ENCODE results near the gene AMIGO2.

Gene AMIGO2

GRCh38 chr12:47033789-47034555, 45.8 kb downstream of the AMIGO2 start:
- DNase-seq (ENCODE audit: low read depth): no peak

GRCh38 chr12:47033081-47033480, 46.7 kb downstream of the AMIGO2 start:
- DNase-seq (ENCODE audit: low read depth): no peak

GRCh38 chr12:47032644-47033043, 47.1 kb downstream of the AMIGO2 start:
- no peak for DNase-seq (ENCODE audit: low read depth)

DNA sequence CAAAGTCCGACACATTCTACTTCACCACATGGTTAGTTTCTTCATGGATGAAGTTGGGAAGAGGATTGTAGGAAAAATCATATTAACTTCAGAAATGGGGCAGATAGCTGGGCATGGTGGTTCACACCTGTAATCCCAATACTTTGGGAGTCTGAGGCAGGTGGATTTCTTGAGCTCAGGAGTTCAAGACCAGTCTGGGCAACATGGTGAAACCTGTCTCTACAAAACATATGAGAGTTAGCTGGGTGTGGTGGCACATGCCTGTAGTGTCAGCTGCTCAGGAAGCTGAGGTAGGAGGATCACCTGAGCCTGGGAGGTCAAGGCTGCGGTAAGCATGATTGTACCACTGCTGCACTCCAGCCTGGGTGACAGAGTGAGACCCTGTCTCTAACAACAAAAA, 49.9 kb downstream of the AMIGO2 start:
- no peak for DNase-seq (ENCODE audit: low read depth)

DNA sequence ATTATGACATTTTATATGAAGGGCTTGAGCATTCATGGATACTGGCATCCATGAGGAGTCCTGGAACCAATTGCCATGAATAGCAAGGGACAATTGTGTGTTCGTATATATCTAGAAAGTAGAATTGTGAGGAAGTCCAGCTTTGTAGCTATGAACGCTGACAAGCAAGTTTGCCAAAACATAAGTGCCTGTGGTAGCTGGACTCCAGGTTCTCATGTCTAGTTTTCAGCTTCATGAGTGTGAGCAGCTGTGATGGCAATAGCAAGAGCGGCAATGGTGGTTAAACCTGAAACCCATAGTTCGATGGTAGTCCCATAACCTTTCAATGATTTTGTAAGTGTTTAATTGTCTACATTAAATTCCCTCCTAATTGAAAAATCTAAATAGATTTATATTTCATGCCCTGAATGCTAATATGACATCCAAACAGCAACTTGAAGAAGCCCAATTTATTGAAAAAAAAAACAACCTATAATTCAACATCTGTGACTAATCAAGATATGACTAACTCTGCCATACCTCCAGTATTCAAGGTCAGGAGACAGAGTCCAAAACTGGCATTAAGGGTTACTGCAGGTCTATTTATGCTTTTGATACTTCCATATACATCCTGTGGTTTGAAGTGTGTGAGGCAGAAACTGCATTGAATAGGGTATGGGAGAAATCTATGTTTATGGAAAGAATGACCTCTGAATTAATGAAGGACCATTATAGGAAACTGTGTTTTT, 50.6 kb downstream of the AMIGO2 start:
- DNase-seq (ENCODE audit: low read depth): no peak

DNA sequence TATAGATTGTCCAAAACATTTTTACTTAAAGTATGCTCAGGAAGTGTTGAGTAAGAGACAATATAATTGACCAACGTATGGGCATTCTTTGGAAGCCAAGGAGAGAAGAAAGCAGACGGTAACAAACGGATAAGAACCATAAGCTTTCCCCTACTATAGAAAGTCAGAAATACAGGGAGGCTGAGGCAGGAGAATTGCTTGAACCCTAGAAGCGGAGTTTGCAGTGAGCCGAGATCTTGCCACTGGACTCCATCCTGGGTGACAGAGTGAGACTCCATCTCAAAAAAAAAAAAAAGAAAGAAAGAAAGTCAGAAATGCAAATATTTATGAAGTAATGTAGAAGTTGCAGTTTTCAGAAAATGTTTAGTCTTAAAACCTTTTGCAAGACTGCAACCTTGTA, 51.6 kb downstream of the AMIGO2 start:
- no peak for DNase-seq (ENCODE audit: low read depth)
